NK-92 (cell line): ENCODE results near the gene PACSIN2.
"Not testable (repeated sequence)": the region's sequence is repeated elsewhere in the genome, so short reads cannot be mapped to it uniquely, and the experiment has no call there.

Experiments used
- DNase-seq: peaks from one replicate; lab custom pipeline; 2025; ENCODE audit not compliant: unreplicated experiment; lab: John Stamatoyannopoulos, UW

Gene PACSIN2

DNA sequence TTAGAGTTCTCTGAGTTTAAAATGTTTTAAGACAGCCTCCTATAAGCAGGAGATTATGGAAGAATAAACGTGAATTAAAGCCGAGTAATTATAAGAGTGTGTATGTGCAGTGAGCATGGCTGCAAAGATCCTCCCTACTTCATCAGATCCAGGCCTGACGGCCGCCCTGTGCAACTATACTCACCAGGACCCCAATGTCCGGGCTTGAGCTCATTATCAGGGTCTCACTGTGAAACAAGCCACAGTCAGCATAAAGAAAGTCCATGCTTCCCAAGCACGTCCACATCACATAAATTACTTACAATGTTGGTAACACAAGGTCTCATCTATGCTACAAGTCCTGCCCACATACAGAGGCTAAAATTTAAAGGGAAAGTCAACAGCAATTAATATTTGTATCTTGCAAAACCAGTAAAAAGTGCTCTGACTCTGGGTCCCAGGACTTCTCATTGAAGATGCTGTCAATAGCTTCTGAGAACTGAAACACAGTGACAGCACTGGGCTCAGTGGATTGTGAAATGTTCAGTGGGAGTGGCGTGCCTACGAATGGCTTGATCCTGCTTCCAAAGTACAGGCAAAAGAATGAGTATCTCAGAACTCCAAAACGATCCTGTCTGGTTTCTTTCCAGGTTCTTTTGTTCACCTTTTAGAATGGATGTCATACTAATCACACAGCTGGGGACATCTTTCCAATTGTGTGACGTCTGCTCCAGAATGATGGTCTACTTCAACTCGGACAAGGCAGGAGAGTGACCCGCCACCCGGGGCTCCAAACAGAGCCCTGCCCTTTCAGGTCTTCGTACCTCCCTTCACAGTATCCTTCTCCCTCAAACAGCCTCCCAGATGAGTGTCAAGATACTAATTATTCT lies 85.7 kb downstream of the PACSIN2 start:
- no peak for DNase-seq

GRCh38 chr22:42927966-42928365 lies 87.0 kb downstream of the PACSIN2 start:
- no peak for DNase-seq

DNA sequence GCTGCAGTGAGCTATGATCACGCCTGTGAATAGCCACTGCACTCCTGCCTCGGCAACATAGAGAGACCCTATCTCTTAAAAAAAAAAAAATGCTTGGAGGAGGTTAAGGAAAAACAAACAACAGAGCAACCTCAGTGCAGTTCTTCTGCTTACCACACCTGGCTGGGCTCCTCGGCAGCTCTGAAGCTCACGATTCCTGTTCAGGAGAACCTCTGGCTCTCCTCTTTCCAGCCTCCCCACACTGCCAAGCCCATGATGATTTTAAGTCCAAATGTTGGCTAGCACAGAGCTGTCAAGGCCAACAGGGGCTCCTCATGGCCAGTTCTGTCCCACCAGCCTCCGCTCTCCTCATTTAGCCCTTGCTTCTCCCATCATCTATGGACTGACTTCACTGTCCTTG lies 88.2 kb downstream of the PACSIN2 start:
- DNase-seq: no peak

DNA sequence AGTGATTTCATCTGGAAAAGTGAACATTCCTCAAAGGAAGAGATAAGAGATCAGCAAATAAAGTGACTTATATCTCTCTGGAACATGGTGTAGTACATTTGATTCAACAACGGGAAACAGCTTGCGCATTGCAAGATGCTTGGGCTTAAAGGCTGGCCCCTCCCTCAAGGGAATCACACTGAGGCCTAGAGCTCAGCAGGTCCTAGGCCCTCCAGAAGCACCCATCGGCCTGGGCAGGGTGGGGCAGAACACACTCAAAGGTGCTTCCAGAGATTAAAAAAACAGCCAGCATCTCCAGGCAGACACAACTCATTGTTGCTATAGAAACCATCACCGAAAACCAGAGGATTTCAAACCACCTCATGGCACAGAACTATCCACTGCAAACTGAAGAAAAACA lies 88.8 kb downstream of the PACSIN2 start:
- DNase-seq: no peak

DNA sequence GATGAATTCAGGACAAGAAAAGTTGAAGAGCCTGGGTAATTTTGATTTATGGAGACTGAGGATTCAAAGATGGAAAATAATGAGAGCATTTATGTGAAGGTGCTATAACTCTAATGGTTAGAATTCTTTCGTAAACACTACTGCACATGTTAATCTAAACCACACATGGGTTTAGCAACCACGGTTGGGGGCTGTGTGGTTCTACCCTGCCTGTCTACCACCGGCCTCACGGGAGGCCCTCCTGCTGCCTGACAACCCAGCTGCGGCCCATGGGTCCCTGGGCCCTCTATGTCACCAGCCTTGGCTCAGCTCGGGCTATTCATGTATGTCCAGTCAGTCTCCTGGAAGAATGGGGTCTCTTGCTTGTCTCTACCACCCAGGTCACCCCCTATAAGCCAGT lies 89.4 kb downstream of the PACSIN2 start:
- DNase-seq: no peak

DNA sequence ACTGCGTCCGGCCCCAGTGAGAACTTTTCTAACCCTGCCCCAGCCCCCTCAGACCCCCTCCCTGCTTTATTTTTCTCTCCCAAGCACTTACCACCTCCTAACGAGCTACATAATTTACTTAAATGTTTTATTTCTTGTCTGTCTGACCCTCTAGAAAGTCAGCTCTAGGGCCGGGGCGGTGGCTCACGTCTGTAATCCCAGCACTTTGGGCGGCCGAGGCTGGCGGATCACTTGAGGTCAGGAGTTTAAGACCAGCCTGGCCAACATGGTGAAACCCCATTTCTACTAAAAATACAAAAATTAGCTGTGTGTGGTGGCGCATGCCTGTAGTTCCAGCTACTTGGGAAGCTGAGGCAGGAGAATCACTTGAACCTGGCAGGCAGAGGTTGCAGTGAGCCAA lies 89.9 kb downstream of the PACSIN2 start:
- not testable (repeated sequence) for DNase-seq

GRCh38 chr22:42924436-42924835 lies 90.5 kb downstream of the PACSIN2 start:
- DNase-seq: no peak

- no peak for DNase-seq
Observed at GRCh38 chr22:42922374-42923191, 92.4 kb downstream of the PACSIN2 start.

GRCh38 chr22:42920101-42920820 lies 94.7 kb downstream of the PACSIN2 start:
- no peak for DNase-seq

DNA sequence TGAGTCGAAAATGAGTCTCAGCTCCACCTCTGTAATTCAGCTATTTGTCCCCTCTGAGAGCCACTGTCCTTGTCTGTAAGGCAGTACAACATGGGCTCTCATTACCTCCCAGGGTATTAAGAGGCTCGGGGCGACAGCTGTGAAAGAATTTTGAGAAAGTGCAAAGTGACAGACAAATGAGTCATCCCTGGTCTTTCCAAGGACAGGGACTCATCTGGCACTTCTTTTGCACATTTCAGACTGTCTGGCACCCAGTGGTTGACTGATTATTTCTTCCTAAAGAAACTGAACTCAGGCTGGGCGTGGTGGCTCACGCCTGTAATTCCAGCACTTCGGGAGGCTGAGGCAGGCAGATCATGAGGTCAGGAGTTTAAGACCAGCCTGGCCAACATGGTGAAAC lies 95.8 kb downstream of the PACSIN2 start:
- no peak for DNase-seq

- no peak for DNase-seq
Observed at GRCh38 chr22:42918500-42918899, 96.4 kb downstream of the PACSIN2 start.

DNA sequence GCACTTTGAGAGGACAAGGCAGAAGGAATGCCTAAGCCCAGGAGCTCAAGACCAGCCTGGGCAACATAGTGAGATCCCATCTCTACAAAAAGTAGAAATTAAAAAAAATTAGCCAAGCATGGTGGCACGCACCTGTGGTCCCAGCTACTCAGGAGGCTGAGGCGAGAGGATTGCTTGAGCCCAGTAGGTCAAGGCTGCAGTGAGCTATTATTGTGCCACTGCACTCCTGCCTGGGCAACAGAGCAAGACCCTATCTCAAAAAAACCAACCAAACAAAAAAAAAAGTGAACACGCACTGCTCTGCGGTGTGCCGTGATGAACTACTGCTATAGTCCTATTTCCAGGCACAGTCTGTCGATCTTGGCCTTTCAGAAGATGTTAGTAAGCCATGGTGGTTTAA lies 97.6 kb downstream of the PACSIN2 start:
- not testable (repeated sequence) for DNase-seq

GRCh38 chr22:42915980-42916765 lies 98.8 kb downstream of the PACSIN2 start:
- DNase-seq: no peak

- DNase-seq: no peak
Observed at GRCh38 chr22:42914511-42915076, 100.4 kb downstream of the PACSIN2 start.

GRCh38 chr22:42913874-42914510 lies 101.0 kb downstream of the PACSIN2 start:
- DNase-seq: no peak

DNA sequence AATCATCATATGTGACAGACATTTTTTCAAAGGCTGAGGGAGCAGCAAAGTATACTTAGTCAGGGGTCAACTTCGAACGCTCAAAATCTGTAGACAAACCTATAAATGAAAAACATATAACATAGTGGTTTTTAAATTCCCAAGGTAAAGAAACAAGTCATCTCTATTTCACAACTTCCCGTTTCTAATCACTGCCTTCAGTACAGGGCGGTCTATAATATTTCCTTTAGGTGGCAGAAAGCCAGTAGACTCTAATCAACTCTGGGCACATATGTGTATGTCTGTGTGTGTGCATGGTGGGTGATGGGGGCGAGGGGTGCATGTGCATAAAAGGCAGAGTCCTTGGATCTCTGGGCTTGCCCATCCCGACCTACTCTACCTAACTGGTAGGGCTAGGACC lies 102.9 kb downstream of the PACSIN2 start:
- no peak for DNase-seq

DNA sequence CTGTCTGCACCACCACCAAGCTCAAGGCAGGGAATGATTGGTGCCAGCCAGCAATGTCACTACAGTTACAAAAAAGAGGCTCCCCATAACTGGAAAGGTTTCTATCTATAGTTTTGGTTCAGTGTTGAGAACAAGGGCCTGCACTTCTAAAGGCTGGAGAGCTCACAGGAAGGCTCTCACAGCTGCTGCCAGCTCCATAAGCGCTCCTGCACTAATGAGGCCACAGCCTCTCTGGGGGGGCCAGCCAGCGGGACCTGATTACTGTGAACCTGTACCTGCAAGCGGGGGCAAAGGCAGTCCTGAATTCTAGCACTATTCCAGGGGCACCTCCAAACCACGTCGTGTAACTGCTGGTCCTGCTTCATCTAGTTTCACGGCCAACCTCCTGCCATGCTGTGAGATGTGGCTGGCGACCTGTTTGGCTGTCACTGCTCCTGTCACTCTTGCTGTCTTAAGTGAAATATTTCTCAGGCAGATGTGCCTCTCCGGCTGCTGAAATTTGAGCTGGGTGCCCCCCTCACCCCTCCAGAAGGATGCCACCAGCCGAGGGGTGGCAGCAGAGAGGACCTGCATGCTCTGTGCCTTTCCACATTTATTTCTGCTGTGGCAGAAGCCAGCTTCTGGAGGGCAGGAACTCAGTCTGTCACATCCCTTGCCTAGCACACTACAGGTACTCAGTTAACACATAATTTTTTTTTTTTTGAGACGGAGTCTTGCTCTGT lies 104.6 kb downstream of the PACSIN2 start:
- DNase-seq: no peak

DNA sequence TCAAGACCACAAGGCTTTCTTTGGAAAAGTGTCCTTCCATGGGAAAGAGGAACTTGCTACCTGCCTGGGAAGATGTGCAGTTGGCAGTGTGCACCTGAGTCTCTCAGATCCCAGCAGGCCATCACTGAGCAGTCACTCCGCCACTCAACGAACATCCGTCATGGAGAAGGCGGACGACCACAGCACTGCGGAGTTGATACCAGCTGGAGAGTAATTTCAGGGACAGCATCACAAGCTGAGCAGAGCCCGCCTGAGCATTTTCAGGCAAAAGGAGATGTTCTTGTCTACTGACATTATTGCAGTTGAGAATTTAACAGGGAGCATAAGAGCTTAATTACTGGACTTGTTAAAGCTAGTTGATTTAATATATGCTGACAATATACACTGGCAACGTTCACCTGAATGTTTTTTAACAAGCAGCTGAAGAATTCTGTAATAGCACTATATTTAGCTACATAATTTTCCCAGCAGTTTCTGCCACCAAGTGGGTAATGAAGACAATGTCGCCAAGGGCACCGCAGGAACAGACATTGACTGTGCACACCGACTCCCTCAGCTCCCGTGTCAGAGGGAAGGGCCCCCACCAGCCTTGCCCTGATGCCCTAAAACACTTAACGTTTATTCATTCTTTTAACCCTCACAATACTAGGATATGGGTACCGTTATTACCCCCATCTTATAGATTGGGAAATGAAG lies 105.4 kb downstream of the PACSIN2 start:
- DNase-seq: no peak

DNA sequence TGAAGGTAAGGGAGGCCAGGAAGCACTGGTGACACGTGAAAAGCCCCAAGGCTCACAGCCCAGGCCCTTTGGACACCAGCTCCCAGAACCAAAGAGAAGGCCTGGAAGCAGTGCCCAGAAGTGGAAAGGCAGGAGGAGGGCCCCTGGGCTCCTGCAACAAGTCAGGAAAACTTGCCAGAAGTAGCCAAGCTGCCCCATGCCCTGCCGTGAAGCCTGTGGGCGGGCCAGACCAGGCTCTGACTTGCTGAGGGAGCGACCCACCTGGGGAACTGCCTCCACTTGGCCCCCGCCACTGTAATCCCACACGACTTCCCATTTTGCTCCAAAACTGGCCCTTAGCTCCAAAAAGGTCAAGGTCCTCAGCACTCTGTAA lies 106.6 kb downstream of the PACSIN2 start:
- DNase-seq: no peak
